Stimulated activated CD8-positive, alpha-beta memory T cell treated with anti-CD3 and anti-CD28 coated beads, Interleukin-15, amount 100 ng/mL, for 48 hours (primary cell): ENCODE measurements around the gene WIPF2.
"Not testable (repeated sequence)": the region's sequence is repeated elsewhere in the genome, so short reads cannot be mapped to it uniquely, and the experiment has no call there.

Source experiments
- DNase-seq, 2 donors: peaks; one replicate each; pipeline ENCODE4 v3.0.0-alpha.2; 2020; ENCODE audit warnings: low read depth in 2 of 2

WIPF2 gene

DNA sequence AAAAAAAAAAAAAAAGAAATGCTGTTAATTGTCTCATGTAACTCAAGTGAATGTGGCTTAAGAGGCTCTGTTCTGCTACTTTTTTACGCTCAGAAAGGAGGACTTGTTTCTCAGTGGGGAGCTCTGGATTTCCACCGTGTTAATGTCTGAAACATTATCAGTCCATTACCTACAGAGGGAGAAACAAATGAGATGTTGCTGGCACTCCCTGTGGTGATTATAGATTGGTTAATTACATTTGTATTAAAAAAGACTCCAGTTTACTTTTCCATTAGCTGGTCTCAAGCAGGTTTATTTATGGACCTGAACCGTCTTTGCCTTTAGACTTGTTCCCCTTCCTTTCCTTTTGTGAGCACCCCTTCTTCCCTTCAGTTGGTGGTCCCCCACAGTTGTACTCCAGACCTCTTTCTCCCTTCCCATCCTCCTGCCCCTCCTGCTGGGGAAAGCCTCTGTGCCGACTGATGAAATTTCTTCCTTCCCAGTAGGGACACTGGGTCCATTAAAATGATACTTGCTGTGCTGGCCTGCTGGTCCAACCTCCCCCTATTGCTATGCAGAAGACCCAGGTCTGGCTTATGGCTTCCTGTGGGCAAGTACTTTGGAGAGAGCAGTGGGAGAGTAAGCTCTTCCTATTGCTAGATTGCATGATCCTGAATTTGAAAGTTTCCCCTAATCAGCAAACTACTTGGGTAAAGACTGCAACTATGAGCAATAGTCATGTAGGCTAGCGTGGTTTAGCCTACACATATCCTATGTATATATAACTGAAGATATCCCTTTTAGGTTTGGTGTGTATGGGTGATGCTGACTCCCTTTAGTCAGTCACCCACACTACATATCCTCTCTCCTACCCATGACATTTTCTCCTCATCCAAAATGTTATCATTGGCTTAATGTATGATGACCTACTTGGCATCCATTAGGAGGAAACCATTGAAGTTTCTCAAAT lies 76.7 kb downstream of the WIPF2 start:
- DNase-seq = no peak

DNA sequence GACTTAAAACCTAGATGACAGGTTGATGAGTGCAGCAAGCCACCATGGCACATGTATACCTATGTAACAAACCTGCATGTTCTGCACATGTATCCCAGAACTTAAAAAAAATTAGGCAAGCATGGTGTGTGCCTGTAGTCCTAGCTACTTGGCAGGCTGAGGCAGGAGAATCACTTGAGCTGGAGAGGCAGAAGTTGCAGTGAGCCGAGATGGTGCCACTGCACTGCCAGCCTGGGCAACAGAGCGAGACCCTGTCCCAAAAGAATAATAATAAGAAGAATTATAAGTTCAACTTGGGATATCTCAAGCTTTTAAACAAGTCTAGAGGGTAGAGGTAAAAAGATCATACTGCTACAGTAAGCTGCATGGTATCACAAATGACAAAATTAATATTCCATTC lies 78.4 kb downstream of the WIPF2 start:
- no peak for DNase-seq

DNA sequence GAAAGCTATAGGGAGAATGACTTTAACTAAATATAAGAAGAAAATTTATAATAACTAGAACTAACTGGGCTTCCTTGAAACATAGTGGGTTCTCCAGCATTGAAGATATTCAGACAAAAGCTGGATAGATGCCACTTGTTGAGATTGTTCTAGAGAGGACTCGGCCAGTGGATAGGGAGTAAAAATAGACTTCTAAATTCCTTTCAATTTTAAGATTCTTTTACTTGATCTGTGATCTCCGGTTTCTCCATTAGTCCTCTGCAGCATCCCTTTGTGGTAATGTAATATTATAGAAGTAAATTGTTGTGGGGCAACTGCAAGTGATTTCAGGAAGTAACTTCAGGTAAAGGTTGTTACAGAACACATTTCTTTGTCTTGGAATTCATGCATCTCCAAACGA lies 79.6 kb downstream of the WIPF2 start:
- DNase-seq = no peak

DNA sequence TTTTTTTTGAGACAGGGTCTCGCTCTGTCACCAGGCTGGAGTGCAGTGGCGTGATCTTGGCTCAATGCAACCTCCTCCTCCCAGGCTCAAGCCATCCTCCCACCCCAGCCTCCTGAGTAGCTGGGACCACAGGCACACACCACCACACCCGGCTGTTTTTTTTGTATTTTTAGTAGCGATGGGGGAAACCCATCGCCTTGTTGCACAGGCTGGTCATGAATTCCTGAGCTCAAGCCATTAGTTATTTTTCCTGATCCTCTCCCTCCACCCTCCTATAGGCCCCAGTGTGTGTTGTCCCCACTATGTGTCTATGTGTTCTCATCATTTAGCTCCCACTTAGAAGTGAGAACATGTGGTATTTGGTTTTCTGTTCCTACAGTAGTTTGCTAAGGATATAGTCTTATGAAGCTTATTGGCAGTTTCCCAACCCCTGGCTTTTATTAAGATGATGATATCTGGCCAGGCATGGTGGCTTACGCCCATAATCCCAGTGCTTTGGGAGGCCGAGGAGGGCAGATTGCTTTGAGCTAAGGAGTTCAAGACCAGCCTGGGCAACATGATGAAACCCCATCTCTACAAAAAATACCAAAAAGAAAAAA lies 80.2 kb downstream of the WIPF2 start:
- not testable (repeated sequence) for DNase-seq

DNA sequence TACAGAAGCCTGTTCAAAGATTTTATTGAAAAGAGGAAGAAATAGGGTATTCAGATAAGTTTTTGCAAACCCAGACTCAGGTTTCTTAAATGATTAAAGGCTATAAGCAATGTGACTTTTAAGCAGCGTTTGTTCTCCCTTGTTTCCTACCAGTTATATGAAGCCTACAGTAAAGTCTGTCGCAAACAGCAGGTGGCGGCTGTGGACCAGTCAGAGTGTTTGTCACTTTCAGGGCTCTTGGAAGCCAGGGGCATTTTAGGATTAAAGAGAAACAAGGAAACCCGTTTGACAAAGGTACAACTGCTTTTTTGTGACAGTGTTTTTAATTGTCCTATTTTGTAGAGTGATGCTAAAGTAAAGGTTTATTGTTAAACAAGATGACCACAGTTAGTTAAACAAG lies 82.2 kb downstream of the WIPF2 start:
- DNase-seq = no peak

DNA sequence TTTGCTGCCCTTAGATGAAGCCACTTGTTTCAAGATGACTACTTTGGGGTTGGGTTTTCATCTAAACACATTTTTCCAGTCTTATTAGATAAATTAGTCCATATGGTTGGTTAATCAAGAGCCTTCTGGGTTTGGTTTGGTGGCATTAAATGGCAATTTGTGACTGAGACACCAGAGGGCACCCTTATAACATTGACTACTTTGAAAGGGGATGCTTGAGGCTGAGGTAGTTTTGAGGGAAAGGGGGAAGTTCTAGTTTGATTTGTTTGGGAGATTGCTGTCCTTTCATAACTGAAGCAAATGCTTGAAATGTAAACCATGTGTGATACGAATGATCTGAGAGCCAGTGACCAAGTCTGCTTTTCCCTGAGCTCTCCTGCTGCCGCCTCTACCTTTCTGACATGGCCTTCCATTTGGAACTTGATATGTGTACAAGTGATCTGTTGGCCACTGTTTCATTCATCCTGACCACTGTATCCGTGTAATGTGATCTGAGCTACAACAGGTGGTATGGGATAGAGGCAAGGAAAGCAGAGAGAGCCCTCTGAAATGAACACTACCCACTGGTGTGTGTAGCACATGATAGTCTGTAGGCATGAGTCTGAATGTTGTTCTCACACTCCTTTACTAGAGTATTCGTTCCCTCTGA lies 84.0 kb downstream of the WIPF2 start:
- DNase-seq = no peak

DNA sequence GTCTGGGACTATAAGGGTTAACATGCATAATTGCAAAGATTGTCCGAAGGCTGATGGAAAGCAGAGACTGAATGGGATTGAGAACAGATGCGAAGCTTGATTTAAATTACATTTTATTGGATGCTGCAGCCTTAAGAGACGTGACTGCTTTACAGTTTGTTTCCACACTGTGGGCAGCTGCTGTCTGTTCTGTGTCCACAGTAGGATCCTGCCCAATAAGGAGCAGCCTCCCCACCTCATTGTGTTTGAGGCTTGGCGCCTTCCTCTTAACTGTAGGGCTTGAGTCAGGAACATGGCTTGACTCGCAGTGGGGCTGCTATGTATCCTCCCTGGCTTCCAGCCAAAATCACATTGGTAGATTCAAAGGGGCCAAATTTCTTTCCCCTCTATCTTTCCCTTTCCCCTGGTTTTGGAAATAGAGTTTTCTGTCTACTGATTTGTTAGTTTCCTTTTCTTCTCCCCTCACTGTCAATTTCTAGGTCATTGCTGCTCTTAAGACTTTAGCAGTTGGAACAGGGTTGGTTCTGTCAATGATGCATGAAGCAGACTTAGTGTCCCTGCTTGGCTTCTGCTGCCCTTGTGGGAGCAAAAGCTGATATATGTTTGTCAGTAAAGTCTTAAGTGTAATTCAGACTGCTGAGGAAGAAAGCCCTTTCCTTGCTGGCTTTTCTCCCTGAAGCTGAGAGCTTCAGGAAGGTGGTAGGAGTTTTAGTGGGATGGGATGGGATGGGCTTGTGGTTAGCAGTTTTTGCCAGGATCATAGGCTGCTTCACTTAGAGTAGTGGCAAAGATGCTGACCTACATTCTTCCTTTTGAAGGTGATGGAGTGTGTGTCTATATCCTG lies 84.8 kb downstream of the WIPF2 start:
- DNase-seq = no peak

DNA sequence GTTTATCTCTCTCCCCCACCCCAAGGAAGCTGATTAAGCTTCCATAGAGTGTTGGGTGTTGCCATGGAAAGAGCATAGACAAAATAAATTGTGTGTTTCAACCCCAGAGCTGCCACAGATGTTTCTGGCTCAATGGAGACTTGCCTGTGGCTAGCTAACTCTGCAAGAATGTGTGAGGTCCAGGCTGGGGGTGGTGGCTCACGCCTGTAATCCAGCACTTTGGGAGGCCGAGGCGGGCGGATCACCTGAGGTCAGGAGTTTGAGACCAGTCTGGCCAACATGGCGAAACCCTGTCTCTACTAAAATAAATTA lies 85.4 kb downstream of the WIPF2 start:
- DNase-seq = not testable (repeated sequence)

DNA sequence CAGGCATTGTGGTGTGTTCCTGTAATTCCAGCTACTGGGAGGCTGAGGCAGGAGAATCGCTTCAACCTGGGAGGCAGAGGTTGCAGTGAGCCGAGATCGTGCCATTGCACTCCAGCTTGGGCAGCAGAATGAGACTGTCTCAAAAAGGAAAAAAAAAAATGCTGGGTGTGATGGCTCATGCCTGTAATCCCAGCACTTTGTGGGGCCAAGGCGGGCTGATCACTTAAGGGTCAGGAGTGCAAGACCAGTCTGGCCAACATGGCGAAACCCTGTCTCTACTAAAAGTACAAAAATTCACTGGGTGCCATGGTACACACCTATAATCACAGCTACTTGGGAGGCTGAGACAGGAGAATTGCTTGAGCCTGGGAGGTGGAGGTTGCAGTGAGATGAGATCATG lies 85.8 kb downstream of the WIPF2 start:
- not testable (repeated sequence) for DNase-seq

DNA sequence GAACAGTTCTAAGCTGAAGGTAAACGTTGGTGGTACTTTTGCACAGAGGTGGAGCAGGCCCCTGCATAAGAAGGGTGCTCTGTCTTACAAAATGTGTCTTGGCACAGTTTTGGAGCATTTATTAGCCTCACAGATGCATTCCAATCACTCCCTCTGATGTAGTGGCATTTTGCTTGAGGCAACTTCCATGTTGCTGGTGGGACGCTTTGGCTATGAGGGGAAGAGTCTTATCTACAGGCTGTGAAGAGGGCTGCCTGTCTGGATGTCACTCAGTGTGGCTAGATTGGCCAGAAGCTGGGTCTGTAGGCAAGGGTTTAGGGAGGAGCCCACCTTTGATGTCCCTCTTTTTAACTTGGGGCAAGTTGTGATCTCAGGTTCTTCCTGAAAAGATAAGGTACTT lies 87.3 kb downstream of the WIPF2 start:
- DNase-seq = no peak

DNA sequence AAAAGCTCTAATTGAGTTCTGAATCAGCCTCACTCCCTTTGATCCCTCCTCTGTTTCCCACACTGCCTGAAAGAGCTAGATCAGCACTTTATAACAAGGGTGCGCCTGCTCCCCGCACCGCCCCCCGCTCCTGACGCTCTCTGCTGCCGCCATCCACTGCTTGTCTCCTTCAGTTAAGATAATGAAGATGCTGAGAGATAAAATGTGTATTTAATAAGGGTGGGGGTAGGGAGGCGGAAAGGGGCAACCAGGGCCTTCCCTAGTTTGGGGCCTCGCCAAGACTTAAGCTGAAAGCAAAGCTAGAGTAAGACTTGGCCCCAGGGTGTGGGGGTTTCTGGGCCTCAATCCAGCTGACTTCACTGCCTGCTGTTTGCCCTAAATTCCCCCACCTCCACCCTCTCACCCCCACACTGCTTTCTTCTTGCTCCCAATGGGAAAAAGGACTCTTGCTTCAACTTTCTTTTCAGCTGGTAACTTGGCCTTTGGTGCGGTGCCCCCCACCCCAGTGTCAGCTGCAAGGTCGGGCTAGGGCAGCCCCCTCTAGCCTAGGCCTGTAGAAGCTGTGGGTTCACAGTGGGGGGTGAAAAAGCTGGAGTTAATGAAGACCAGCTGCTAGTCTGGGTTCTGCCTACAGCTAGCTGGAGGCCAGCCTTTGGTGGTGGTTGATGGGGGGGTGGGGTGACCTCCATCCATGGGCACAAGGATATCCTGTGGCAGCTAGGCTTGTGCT lies 88.1 kb downstream of the WIPF2 start:
- DNase-seq = no peak

DNA sequence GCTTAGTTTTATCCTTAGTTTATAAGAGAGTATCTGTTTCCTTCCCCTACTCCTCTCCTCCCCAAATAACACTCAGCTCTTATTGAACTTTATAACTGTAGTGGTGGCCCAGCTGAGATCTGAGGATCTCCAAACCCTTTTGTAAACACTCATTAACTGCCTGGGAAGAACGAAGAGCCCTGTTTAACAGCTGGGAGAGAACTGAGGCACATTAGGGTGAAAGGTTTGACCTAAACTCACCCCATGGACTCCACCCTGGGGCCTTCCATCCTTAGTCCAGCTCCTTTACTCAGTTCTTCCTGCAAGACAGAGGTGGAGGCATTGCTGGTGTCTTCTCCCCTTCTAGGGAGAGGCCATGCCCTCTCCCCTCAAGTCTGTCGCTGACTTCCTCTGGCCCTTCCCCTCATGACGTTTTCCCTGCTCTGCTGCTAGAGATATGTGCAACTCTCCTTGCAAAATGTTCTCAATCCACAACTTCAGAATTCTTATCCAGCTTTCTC lies 88.7 kb downstream of the WIPF2 start:
- DNase-seq = no peak

DNA sequence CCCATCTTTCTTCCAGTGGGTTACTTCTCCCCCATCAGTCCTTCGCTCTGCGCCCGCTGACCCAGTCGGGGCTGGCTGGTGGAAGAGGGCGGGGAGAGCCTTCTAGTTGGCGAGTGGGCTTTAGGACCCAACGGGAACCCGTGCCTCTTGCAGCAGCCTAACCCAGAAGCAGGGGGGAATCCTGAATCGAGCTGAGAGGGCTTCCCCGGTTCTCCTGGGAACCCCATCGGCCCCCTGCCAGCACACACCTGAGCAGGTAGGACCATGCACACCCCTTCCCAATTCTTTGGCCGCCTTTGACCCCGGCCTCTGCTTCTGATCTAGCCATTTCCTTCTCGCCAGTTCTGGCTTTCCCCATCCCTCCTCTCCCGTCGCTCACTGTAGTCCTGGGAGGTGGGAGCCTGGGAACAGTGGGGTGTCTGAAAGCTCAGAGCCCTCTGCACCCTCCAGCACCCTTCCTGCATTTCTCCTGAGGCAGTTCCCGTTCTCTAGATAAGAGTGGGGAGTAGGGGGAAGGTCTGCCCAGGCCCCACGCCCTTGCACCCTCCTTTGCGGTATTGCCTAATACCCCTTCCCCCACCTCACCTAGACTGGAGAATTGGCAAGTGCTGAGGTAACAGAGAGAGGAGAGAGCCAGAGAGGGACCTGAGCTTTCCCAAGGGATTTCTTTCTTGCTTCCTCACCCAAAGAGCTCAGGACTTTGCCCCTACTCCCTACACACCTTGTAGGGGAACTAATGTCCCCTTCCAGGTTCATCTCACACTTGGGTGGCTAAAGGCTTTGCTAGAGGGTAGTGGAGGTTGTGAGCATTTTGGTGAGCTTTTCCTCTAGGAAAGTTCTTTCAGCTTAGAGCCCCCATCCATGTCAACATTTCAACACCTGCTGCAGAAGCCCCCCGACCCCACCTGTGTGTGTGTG lies 90.2 kb downstream of the WIPF2 start, which contains the start of gene RARA:
Gene RARA (plus strand): TSS at position 150 of the 918 bp plus-strand sequence. CDS start 22,039 bp downstream, outside the sequence.
- no peak for DNase-seq

DNA sequence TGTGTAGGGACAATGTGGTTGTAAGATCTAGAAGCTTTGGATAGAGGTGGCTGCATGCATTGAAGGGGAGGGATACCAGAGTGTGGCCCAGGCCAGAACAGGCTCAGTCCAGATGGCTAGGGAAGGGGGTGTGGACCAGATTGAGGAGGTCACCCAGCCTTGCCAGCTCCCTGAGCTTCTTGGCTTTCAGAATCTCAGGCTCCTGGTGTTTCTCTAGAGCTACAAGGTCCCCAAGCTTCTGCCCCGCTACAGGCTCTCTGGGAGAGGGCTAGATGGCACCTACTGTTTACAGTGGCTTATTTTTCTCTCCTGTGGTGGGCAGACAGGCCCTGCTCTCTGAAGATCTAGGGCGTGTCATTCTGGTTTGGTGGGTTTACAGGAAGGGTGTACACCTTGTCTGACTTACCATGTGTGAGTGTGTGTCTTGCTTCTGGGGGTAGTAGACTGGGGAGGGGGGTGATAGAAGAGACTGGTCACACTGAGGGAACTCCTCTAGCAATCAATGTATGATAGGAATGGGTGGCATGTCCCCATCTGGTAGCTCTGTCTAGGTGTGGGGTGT lies 90.9 kb downstream of the WIPF2 start:
- DNase-seq = no peak

DNA sequence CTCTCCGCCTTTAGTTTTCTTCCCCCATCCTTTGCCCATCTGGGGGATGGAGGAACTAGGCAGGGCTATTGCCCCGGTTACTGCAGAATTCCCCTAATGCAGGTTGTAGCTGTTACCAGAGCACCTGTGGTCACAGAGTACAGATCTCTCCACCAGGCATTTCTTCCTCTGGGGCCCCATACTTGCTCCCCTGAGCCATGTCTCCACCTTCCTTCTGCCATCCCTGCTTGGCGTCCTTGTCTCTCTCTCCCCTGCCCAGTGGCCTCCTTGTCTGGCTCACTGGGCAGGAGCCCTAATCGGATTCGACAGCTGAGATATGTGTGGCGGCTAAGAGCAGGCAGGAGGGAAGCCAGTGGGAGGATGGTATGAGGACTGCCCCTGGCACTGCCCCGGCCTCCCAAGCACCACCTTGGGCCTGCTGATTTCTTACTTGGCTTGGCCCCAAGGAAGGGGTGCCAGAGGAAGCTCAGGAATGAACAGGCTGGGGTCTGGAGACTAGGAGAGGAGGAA lies 91.8 kb downstream of the WIPF2 start:
- DNase-seq = no peak

DNA sequence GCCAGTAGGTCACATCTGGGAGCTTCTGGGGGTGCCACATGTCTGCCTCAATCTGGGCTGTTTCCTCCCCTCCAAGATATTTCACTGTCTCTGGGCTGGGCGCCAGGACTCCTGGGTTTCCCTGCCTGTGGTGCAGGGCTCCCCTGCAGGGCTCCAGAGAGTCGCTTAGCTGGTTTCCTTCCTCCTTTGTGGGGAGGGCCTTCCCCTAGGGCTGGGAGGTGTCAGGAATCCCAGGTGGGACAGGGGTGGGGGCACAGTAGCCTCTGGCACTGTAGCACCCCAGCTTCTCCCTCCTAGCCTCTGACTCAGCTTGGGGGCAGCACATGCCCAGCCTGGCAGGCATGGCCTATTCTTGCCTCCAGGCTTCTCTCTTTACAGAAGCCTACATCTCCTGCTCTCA lies 92.5 kb downstream of the WIPF2 start:
- no peak for DNase-seq

DNA sequence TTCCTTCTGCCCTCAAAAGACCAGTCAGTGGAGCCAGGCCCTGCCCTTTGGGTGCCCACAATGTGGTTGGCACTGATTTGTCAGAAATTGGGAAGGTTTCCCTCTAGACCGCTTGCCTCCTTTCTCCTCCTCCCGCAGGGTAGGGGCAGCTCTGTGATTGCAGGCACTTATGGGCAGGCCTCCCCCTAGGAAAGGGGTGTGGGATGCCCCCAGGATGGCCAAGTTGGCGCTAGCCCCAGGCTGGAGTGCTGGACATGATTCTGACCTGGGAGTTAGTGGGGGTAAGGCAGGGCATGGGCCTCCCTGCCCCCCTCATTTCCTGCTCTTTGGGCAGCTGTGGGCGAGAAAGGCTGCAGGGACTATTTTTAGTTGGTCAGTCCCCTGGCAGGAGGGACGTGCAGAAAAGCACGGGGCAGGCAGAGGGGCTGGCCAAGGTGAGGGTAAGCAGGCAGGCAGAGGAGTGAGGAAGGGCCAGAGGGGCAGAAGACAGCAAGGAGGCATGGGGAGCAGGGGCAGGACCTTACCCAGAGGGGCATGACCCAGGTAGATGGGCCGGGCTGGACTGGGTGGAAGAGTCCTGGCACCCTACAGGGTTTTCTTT lies 93.1 kb downstream of the WIPF2 start:
- DNase-seq = no peak

DNA sequence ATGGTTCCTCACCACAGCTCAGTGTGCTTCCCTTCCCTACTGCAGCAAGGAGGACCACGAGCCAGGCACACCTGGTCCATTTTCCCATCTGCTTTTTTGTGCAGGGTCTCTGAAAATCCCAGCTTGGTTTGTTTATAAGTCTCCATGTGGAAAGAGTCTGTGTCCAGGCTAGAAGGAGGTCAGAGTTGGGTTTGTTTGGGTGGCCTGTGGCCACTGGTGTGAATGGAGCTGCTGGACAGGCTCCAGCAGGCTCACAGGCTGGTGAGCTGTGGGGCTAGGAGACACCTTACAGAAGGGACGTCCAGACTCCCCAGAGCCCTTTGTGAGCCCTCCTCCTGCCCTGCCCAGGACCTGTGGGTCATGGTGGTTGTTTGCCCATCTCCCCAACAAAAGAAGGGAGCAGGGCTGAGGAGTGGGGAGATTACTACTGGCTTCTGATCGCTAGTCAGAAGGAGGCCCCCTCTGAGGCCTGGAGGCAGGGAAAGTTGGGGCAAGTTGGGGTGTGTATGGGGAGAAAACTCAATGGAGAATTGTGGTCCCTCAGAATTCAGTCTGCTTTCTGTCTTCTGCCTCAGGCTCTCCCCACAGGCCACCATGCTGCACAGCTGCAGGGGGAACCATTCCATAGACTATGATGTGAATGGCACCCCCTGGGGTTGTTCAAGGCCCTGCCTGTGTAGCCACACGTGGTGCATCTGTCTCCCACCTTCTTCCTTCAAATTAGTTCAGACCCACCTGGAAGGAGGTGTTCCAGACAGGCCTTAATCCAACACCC lies 94.0 kb downstream of the WIPF2 start:
- DNase-seq = no peak
